HG02623 (cell line): ENCODE measurements around the gene GAS6.
"Not testable (repeated sequence)": the region's sequence is repeated elsewhere in the genome, so short reads cannot be mapped to it uniquely, and the experiment has no call there.

Experiments used
- ATAC-seq: cut with Tn5 transposase; IDR thresholded peaks from one replicate; pipeline ENCODE4 v1.9.1; 2021; ENCODE audit warnings: moderate library complexity; ENCODE audit not compliant: unreplicated experiment

Gene GAS6

DNA sequence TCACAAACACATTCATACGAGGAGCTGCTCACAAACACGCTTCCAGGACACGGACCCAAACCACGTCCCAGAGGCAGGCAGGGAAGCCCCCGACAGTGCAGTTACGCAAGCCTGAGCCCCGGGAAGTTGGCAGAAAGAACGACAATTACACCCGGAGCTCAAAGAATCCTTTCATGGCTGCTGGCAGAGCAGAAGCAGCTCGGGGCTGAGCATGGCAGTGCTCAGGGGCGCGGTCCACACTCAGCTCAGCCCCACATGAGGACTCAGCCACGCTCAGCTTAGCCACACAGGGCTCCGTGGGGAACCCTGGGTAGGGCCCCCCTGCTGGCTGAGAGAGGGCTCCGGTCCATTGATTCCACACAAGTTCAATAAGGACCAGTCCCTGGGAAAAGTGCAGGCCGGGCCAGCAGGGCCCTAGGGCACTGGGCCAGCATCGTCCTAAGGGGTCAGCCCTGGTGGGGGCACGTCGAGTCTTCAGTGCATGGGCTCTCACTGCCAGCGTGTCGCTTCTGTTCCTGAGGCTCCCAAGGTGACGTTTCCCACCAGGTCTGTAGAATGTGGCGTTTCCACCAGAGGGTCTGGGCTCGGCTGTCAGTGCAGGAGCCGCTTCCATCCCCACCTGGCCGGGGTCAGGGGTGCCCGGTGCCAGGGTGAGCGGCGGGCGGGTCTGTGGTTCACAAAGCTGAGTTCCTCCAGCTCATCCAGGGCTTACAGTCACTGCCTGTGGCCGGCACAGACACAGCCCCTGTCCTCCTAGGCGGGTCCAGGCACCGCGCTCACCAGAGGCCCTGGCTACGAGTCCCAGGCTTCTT, 23.1 kb downstream of the GAS6 start:
- ATAC-seq: no peak

DNA sequence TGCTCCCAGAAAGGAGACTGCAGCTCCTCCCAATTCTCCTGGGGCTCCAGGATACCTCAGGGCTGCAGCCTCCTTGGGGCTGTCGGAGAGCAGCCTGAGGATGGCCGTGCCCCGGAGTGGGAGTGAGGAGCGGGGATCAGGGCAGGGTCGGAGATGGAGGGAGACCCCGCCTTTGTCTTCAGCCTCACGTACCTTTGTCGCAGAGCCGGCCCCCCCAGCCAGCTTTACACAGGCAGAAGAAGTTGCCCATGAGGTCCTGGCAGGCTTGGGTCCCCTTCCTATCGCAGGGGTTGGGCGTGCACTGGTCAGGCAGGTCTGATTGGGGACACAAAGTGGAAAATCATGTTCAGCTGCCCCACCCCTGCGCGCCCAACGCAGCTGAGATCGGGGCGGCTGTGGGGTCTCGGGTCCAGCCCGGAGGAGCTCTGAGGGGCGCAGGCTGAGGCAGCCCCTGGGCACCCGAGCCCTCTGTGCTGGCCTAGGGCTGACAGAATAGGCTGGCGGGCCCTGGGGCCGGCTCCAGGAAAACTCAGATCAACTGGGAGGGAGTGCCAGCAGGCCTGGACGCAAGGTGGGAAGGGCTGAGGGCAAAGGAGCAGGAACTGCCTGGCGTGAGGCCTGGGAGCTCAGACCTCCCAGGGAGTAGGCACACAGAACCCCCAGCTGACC, 24.2 kb downstream of the GAS6 start:
- ATAC-seq: no peak

DNA sequence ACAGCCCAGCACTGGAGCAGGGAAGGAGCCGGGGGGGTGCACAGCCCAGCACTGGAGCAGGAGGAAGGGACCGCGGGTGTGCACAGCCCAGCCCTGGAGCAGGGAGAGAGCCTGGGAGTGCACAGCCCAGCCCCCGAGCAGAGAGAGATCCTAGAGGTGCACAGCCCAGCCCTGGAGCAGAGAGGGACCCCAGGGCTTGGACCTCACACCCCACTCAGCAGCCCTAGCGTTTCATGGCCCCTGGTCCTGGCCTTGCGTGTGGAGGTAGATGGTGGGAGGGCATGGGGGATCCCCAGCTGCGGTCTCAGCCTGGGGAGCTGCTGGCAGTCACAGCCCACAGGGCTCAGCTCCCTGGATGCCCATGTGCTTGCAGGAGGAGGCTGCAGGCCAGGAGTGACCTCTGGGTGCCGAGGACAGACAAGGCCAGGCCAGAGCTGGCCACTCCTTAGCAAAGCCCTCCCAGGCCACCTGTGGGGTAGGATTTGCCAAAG, 25.1 kb downstream of the GAS6 start:
- no peak for ATAC-seq

DNA sequence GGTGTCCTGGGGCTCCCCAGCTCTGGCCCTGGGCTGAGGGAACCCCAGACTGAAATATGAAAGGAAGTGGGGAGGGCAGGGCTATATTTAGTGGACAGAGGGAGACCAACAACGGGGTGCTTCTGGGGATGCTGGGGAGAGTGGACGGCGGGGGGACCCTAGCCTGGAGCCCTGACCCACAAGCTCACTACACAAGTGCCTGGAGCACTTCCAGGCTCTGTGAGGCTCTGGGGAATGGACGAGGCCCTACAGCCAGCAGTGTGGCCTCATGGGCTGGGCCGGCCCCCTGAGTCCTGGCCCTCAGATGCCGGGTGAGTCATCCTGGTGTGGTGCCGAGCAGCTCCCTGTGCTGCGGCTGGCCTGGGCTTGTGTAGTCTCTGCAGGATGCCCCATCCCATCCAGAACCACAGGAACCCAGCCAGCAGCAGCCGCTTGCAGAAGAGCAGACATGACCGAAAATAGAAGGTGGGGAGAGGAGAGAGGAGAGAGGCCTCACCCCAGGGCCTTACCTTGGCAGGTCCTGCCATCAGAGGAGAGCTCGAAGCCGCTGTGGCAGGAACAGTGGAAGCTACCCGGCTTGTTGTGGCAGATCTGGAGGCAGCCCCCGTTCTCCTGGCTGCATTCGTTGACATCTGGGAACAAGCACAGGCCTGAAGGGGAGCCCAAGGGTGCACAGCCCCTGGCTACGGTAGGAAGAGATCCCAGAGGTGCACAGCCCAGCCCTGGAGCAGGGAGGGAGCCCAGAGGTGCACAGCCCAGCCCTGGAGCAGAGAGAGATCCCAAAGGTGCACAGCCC, 26.1 kb downstream of the GAS6 start:
- ATAC-seq: no peak

- no peak for ATAC-seq
Measured at GRCh38 chr13:113836768-113837559, 26.9 kb downstream of the GAS6 start.

DNA sequence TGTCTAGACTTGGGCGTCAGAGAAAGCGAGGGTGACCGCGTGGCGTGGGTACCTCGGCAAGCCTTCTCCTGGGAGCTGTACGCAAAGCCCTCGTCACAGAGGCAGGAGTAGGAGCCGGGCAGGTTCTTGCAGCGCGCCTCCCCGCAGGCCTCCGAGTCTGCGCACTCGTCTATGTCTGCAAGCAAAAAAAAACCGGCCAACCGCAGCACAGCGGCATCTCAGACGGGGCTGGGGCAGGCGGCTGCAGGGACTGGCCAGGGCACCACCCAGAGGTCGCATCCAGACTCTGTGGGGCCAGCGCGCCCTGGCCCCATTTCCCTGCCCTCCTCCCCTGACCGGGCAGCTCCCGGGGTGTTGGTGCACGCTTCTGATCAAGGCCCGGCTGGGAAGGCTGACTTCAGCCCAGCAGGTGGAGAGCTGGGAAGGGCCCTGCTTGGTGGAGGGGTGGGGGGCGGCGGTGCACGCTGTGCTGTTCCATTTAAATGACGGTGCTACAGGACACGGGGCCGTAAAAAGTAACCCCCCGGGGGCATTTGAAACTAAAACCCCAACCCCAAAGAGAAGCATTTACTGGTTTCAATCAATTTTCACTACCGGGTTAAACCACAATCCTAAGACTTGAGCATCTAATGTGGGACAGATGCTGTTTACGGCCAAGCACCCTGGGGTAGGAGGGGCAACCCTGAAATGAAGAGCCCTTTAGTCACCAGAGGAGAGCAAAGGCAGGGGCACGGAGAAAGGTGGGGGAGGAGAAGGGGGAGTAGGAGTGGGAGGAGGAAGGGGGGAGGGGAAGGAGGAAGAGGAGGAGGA, 28.2 kb downstream of the GAS6 start:
- no peak for ATAC-seq

GRCh38 chr13:113834496-113835200, 29.2 kb downstream of the GAS6 start:
- ATAC-seq: no peak

- not testable (repeated sequence) for ATAC-seq
Measured at GRCh38 chr13:113834006-113834405, 29.9 kb downstream of the GAS6 start.

GRCh38 chr13:113833111-113833830, 30.6 kb downstream of the GAS6 start:
- no peak for ATAC-seq

DNA sequence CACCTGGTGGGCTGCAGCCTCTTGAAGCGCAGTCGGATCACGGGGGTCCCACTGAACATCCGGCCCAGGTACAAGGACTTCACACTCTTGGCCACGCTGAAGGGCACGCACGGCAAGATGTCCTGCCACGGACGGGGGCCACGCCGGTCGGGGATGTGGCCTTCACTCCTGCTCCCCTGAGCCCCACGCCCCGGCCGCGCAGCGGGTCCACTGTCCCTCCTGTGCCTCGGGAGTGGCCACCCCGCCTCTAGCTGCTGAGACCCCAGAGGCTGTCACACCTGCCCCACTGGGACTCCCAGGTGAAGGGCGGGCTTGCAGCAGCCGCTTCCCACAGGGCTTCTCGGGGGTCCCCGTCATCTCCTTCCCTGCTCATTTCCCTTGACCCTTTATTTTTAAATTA, 31.2 kb downstream of the GAS6 start:
- ATAC-seq: no peak

DNA sequence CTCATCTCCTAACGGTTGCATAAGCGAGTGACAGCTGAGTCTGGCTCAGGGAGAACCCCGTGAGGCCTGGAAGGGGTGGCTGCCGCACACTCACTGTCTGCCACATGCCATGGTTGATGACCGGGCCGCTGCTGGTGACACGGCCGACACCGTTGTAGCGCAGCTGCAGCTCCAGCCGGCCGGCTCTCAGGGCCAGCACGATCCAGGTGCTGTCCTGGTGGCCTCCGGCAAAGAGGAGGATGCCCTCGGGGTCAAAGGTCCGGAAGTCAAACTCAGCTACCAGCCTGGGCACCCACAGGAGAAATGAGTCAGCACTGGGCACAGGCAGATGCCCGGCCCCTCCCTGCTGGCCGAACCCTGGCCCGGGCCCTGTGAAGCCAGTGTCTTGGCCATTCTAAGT, 31.7 kb downstream of the GAS6 start:
- no peak for ATAC-seq

- ATAC-seq: no peak
Measured at GRCh38 chr13:113831061-113831460, 32.8 kb downstream of the GAS6 start.

GRCh38 chr13:113830426-113830950, 33.4 kb downstream of the GAS6 start:
- ATAC-seq: not testable (repeated sequence)

DNA sequence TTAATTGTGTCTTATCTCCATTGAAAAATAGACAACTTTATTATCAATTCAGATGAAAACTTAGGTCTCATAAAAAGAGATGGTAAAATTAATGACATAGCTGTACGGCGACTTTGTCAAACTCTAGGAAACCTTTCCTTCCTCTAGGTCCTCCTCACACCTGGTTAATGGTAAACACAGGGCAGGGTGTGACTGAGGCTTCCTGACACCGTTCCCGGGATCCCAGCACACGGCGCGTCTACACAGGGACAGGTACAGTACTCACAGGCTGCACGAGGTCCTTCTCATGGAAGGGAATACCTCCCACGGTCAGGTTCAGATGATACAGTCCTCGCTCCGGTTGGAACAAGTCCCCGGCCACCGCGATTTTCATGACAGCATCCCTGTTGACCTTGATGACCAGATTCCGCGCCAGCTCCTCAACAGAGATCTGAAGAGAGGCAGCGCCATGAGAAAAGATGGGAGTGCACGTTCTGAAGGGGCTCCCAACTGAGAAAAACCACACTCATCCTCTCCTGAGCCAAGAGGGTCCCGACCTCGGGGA, 35.5 kb downstream of the GAS6 start:
- no peak for ATAC-seq

- ATAC-seq: no peak
Measured at GRCh38 chr13:113827021-113827420, 36.9 kb downstream of the GAS6 start.

DNA sequence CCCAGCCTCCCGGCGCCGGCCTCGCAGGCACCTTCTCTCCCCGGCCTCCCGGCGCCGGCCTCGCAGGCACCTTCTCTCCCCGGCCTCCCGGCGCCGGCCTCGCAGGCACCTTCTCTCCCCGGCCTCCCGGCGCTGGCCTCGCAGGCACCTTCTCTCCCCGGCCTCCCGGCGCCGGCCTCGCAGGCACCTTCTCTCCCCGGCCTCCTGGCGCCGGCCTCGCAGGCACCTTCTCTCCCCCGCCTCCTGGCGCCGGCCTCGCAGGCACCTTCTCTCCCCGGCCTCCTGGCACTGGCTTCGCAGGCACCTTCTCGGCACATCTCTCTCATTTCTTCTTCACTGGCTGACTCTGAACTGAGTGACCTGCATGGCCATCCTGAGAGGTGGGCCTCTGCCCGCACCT, 37.4 kb downstream of the GAS6 start:
- not testable (repeated sequence) for ATAC-seq

GRCh38 chr13:113825841-113826240, 38.0 kb downstream of the GAS6 start:
- ATAC-seq: no peak

- no peak for ATAC-seq
Measured at GRCh38 chr13:113823771-113824170, 40.1 kb downstream of the GAS6 start.
